Ureter (tissue), 1 donor: ENCODE results near the gene CD7. TPM values are rescaled to one million over a fixed set of nuclear protein-coding genes. Genes with fewer than 3 reads are reported as not detected.

Experiments
- DNase-seq: peaks from one replicate; pipeline ENCODE4 v3.0.0-alpha.2; 2020; ENCODE audit warnings: low spot score
- total RNA-seq: library from RNA; stranded (reverse); gene quantifications from one replicate; pipeline ENCODE4 v1.2.4, GENCODE V29; 2023
- donor health status: DM: yes; HTN: yes; CAD: no.

The CD7 gene
- total RNA-seq, 1 donor from 2014 or later, result 3.4 TPM

- no peak for DNase-seq
Observed at GRCh38 chr17:82280537-82280936, 36.9 kb downstream of the CD7 start.

DNA sequence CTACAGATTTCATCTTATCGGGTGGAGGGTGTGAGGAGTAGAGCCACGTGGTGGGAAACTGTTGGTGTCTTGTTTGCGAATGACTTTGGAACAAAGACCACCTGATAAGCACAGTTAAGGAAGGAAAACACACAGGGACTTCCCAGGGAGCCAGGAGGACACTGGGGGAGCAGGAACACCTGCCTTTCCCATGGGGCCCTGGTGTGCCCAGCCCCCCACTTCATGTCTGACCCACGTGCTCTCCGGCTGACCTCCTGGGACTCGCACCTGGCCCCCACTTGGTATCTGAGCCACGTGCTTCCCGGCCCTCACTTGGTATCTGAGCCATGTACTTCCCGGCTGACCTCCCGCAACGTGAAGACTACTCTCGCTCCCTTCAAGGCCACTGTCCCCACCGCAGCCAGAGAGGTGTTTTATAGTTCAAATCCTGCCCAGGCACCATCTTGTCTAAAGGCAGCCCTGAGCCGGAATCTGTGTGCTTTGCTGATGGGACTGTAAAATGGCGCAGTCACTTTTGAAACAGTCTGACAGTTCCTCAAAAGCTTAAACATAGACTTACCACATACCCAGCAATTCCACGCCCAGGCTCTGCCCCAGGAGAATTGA, 38.5 kb downstream of the CD7 start:
- no peak for DNase-seq

DNA sequence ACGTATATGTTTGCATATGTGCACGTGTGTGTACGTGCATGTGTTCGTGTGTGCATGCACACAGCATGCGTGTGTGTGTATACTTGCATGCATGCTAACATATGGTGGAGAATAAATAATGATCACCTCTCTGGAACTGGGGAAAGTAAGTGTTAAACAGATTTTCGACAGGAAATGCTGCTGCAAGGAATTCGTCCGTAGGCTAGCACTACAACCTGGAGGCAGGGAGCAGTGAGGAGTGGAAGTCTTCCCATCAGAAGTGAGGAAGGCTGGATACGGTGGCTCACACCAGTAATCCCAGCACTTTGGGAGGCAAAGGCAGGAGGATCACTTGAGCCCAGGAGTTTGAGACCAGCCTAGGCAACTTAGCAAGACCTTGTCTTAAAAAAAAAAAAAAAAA, 39.1 kb downstream of the CD7 start:
- DNase-seq, result no peak

GRCh38 chr17:82277851-82278250, 39.6 kb downstream of the CD7 start:
- DNase-seq, result no peak

GRCh38 chr17:82276938-82277337, 40.5 kb downstream of the CD7 start:
- no peak for DNase-seq

- no peak for DNase-seq
Observed at GRCh38 chr17:82275326-82275725, 42.1 kb downstream of the CD7 start.

- no peak for DNase-seq
Observed at GRCh38 chr17:82274134-82275020, 43.0 kb downstream of the CD7 start.

GRCh38 chr17:82273327-82274133, 43.9 kb downstream of the CD7 start, which contains the start of gene CSNK1D:
Gene CSNK1D (minus strand): TSS chr17:82273700. CDS start chr17:82273381, 319 bp downstream.
- DNase-seq, result peak; percentile 93

DNA sequence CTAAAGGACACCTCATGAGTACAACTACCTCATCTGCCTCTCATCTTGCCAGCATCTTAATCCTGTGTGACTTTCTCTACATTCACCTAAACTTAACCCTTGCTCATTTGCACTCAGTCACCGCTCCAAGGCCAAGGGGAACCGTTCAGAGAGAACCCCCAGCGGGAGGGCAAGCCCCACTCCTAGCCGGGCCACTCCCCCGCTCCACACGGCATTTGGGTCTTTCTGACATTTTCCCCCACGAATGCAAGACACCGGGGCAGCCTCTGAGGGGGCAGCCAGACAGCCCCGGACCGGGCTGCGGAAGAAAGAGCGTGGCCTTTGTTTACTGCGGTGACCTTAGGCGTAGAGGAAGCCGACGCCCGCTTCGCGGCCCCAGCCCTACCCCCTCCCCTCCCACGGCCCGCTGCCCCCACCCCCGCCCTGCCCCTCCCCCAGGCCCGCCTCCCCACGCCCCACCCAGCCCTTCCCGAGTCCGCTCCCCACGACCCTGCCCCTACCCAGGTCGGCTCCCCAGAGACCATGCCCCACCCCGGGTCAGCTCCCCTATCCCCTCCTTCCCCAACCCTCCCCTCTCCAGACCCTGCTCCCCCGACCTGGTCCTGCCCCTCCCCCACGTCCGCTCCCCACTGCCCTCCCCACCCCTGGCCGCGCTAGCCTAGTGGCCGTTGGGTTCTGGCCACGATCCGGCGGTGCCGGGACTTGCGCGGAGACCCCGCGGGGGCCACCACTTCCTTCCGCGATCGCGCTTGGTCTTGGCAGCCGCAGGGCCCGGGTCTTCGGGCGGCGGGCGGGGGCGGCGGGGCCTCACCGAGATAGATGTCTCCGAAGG, 44.7 kb downstream of the CD7 start:
- no peak for DNase-seq

DNA sequence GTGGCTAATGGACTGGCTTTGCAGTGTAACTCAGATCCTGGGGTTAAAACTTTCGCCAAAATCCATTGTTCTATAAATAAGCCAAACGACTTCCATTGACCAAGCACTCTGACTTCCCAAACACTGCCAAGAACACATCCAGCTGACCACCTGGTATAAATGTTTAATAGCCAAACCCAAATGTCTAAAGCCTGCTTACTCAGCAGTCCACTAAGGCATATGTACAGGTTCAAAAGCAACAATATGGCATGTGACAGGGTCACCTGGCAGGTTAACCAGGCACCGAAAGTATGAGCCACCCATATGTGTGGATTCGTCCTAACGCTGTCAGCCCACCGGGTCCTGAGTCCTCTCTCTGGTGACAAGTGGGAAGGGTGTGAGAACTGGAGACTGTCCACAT, 46.0 kb downstream of the CD7 start:
- DNase-seq, result no peak

- DNase-seq, result no peak
Observed at GRCh38 chr17:82270651-82271050, 46.8 kb downstream of the CD7 start.

DNA sequence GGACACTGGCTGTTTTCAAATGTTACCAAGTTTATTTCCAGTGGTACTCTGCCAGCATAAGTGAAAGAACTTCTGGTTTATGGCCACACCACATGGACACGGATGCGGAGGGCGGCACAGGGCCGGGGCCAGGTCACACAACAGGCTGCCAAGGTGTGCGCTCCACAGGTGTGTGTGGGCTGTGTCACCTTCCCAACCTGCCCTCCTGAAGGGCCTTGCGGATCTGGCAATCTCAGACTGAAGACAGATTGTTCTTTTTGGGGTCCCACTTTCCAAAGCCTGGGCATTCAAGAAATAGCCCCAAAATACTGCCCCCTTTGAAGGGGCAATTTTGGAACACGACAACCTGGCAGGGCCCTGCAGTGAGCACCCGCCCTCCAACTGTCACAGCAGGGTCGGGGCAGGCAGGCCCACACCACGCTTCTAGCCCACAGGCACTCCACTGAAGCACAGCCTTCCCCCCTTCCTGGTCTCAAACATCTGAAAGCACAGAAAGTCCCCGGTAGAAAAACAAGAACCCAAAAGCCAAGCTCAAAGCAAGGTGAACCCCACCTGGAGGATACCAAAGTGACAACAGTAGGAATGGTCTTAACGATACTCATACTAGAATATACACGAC, 47.4 kb downstream of the CD7 start:
- DNase-seq, result no peak

GRCh38 chr17:82269138-82269881, 48.1 kb downstream of the CD7 start:
- DNase-seq, result no peak

DNA sequence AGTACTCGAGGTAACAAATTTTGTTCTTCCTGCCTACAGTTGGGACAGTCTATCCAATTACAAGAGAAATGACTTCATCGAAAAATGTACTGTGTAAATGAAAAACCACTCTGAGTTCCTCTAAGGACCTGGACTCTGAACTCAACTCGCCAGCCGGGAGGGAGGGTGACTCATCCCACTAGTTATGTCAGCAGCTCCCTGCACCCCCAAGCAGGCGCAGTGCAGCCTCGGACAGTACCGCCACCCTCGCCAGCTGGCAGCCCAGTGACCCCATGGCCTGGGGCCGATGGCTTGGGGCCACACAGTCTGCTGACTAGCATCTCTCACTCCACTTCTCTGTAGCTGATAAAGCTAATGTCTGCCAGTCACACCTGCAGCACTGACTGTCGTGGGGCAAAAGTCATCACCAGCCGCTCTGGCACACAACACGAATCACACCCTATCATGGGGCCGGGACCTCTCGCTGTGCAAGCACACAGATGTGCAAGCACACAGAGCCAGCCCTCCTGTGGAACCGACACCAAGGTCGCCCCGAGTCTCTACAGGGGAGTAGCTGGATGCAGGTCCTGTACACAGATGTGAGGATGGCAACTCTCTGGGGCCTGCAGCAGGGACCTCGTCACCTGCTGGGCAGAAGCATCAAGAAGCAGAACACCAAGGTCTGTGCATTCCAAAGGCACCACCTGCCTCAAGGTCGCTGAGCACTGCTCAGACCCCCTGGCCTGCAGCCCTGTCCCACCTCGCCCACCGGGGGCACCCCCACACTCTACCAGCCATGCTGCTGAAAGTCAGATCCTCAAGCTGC, 49.6 kb downstream of the CD7 start:
- peak; percentile 91 for DNase-seq

DNA sequence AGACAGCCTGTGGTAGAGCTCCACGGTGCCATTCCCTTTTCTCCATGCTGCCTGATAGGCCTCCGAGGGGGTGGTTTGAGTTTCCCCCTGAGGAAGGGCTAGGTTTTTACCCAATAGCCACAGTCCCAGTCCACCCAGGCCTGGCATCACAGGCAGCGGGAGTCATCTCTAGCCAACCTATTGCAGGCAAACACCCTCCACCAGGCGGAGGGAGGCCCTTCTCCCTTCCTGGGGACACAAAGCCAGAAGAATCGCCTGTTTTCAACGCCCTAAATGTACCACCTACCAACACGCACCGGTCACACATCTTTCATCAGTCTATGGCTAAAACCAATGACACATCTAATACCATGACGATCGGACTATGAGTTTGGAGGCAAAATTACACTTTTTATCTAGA, 51.3 kb downstream of the CD7 start:
- no peak for DNase-seq
